ENCODE results near the gene SKAP1.

SKAP1 gene

GRCh38 chr17:48178317-48178716 is 251.7 kb downstream of the SKAP1 start:
- DNase-seq (ENCODE audit: low read depth in 2 of 2, low spot score in 1 of 2): no peak

- no peak for DNase-seq (ENCODE audit: low read depth in 2 of 2, low spot score in 1 of 2)
Measured at GRCh38 chr17:48177816-48178215, 252.2 kb downstream of the SKAP1 start.

GRCh38 chr17:48176471-48176855 is 253.6 kb downstream of the SKAP1 start:
- DNase-seq (ENCODE audit: low read depth in 2 of 2, low spot score in 1 of 2): no peak

- no peak for DNase-seq (ENCODE audit: low read depth in 2 of 2, low spot score in 1 of 2)
Measured at GRCh38 chr17:48175692-48176470, 254.1 kb downstream of the SKAP1 start.

- no peak for DNase-seq (ENCODE audit: low read depth in 2 of 2, low spot score in 1 of 2)
Measured at GRCh38 chr17:48174833-48175523, 255.0 kb downstream of the SKAP1 start.

DNA sequence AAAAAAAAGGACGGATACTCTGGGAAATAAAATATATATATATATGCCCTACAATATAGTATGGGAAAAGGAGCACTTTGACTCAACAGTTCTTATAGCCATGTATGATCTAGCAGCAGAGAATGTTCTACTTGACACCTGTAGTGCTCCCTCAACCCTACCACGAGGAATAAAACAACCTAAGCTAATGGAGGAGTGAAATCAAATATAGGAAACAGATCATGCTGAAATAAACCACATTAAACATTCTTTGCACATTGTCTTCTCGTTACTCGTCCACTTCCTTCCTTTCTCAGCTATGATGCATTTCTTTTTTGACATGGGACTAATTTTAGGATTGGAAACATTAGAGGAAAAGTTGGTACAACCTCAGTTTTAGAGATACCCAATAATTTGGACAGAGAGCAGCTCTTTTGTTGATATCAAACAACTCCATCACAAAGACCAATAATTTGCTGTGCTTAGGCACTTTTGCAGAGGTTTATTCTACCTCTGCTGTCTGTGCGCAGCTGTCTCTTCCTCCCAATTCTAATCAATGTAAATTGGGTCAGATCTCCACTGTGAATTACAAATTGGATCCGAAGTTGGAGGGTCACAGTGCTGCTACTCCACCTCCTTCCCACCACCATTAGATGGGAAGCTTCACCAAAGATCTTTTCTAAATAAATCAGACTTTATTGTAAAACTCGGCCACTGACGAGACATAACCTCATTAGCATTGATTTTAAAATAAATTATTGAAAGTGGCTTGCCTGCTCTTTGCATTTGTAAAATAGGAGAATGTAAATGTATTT is 256.6 kb downstream of the SKAP1 start:
- DNase-seq (ENCODE audit: low read depth in 2 of 2, low spot score in 1 of 2): no peak

DNA sequence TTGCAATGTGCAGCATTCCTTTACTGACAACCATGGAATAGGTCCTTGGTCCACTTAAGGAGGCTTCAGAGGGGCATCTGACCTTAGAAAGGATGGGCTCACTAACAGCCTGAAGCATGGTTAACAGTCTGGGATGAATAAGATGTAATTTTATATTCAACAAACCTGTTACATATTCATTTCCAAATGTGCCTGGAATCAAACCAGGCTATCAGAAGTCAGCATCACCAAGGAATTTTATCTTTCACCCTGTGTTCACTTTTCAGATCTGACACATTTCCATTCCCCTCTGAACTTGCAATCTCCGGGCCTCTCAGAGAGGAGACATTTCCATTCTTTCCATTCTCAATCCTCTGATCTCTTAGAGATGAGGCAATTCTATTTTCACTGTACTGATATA is 260.1 kb downstream of the SKAP1 start:
- DNase-seq (ENCODE audit: low read depth in 2 of 2, low spot score in 1 of 2): no peak

DNA sequence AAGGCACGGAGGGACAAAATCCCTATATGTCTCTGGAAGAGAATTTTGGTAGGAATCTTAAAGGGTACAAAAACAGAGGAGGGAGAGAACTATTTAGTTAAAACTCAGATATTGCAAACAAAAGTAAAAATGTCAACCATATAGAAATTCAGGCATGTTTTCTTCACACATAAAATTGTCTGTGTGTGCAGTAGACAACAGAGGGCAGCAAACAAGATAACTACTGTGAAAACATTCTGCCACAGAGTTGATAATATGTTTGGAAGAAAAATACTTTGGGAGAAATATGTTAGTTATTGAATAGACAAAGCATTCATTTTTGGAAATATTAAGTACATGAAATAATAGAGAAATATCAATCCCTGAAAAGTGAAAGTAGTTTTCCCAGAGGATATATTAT is 266.2 kb downstream of the SKAP1 start:
- no peak for DNase-seq (ENCODE audit: low read depth in 2 of 2, low spot score in 1 of 2)

- DNase-seq (ENCODE audit: low read depth in 2 of 2, low spot score in 1 of 2): no peak
Measured at GRCh38 chr17:48162946-48163506, 267.0 kb downstream of the SKAP1 start.

DNA sequence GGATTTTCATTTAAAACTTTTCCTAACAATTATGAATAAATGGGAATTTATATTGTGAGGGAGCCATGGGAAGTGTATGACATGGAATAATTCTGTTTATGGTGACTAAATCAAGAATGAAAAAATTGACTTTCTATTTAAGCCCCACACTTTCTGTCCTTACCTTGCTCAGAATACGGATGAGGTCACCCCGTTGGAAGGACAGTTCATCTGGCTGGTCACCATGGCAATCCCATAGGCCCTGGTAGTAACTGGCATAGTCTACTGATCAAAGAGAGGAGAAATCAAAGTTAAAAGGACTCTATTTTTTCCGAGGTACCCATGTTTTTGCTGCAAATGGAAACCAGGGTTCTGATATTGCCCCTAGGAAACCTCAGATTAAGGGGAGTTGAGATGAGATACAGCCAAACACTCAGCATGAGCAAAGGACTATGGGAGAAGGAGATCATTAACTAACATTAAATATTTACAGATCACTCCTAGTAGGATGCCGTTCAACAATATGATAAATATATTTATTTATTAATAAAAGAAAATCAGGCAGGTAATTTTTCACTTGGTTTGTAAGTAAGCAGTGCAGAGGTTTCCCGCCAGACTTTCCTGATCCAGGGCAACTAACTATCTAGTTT is 267.6 kb downstream of the SKAP1 start:
- DNase-seq (ENCODE audit: low read depth in 2 of 2, low spot score in 1 of 2): no peak

GRCh38 chr17:48161127-48161905 is 268.7 kb downstream of the SKAP1 start:
- DNase-seq (ENCODE audit: low read depth in 2 of 2, low spot score in 1 of 2): no peak

DNA sequence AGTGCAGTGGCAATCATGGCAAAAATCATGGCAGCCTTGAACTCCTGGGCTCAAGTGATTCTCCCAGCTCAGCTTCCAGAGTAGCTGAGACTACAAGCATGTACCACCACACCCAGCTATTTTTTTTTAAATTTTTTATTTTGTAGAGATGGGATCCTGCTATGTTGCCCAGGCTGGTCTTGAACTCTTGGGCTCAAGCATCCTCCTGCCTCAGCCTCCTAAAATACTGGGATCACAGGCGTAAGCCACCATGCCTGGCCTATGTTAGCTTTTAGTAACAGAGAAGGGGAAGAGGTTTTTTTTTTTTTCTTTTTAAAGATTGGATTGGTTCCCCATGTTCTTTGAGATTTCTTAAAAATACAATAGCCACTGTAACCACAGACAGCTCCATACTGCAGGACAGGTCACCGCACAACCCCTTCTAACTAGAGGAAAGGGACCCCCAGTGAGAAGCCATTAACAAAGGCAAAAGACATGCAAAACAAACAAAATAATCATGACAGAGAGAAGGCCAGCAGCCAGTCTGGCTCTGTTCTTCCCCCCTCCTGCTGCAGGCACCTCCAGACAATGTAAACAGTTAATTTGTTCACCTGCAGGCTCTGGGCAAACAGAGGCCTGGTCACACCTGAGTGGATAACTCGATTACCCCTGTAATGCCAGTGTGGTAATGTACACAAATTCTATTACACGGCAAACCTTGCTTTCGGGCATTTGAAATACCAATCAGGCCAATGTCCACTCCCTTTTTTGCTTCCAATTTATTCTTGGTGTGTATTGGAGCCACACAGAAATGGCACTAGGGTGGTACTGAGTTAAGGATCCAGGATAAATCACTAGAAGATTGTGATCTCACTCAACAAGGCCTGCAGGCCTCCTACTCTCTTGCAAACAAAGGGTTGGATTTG is 269.6 kb downstream of the SKAP1 start:
- DNase-seq (ENCODE audit: low read depth in 2 of 2, low spot score in 1 of 2): no peak

DNA sequence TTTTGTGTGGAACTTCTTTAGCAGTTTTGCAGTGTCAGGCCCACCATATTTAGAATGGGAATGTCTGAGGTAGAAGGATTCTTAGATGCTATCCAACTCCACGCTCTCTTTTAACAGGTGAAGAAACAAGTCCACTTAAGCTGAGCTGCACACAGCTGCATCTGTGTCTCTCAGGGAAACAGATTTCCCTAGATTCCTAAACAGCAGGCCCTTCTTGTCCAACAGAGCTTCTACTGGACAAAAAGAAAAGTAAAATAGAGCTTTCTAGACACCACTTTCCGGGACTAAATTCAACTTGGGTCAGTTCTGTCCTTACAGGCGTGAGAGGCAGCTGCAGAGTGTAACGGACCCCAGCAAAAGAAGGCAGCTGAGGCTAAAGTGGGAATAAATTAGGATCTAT is 270.8 kb downstream of the SKAP1 start:
- DNase-seq (ENCODE audit: low read depth in 2 of 2, low spot score in 1 of 2): no peak

GRCh38 chr17:48155889-48156611 is 274.0 kb downstream of the SKAP1 start:
- no peak for DNase-seq (ENCODE audit: low read depth in 2 of 2, low spot score in 1 of 2)

- DNase-seq (ENCODE audit: low read depth in 2 of 2, low spot score in 1 of 2): no peak
Measured at GRCh38 chr17:48153691-48154358, 276.2 kb downstream of the SKAP1 start.

- no peak for DNase-seq (ENCODE audit: low read depth in 2 of 2, low spot score in 1 of 2)
Measured at GRCh38 chr17:48152289-48152688, 277.7 kb downstream of the SKAP1 start.

- DNase-seq (ENCODE audit: low read depth in 2 of 2, low spot score in 1 of 2): no peak
Measured at GRCh38 chr17:48151220-48151619, 278.8 kb downstream of the SKAP1 start.

DNA sequence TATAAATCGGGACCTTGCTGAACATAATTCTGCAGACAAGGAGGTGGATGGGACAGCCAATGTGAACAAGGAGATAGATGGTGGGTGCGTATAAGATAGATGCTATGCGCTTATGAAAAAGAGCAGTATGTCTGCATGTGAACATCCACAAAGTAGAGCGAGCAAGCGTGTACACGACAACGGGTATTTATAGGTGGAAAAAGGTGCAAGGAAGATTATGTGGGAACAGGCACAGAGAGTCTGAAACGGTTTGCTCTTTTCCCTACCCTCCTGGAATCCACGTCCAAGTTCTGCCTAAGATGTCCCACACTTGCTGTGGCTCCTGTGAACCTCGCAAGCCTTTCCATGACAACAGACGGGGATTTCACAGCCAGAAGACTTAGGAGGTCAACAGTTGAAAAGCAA is 279.4 kb downstream of the SKAP1 start:
- DNase-seq (ENCODE audit: low read depth in 2 of 2, low spot score in 1 of 2): no peak

Data from stimulated activated CD8-positive, alpha-beta memory T cell treated with anti-CD3 and anti-CD28 coated beads, Interleukin-4, amount 100 ng/mL, for 4 hours (primary cell).